GM12878 (cell line): Measurements from ENCODE around the gene RICTOR. TPM values are rescaled to one million over a fixed set of nuclear protein-coding genes. Genes with fewer than 3 reads are reported as not detected.

Source experiments
- ATAC-seq: fragments of 200-7000 bp; cut with Tn5 transposase; 3 replicates; pipeline ENCODE4 v1.9.1; 2020; ENCODE audit warnings: mild to moderate bottlenecking, moderate library complexity
- BruUV-seq: library from RNA; stranded (reverse); fragments of 400-500 nt; replicated peaks from 2 replicates; lab custom pipeline; 2021; lab: Mats Ljungman, UMichigan
- CTCF ChIA-PET: fragments of 300-600 bp; sonication (Branson Sonifier 250); formaldehyde crosslinking; extraction: SDS; loops from one replicate; lab custom pipeline; 2021; ENCODE audit warnings: inconsistent platforms; lab: Yijun Ruan, JAX
- POLR2A ChIA-PET: fragments of 350-600 bp; formaldehyde crosslinking; extraction: SDS; loops from one replicate; lab custom pipeline; 2021; ENCODE audit warnings: inconsistent platforms; lab: Charles Lee
- RAD21 ChIA-PET: fragments of 300-600 bp; sonication (Branson Sonifier 250); formaldehyde crosslinking; loops from one replicate; lab custom pipeline; 2023; ENCODE audit warnings: antibody characterized with exemption; ENCODE audit not compliant: unreplicated experiment; lab: Charles Lee
- SMC1A ChIA-PET: fragments of 300-600 bp; sonication (Branson Sonifier 250); formaldehyde crosslinking; loops from one replicate; lab custom pipeline; 2023; ENCODE audit not compliant: unreplicated experiment, uncharacterized antibody; lab: Charles Lee
- DNase-seq: peaks from one replicate; pipeline ENCODE4 v3.0.0-alpha.2; 2011; ENCODE audit warnings: low read depth, low spot score
- FAIRE-seq: peaks from 3 replicates; lab custom pipeline; 2011; peaks lifted over from hg19 to GRCh38; lab: Jason Lieb, UNC
- H2AFZ ChIP-seq: 2 replicates; pipeline ENCODE4 v1.6.0; 2011; ENCODE audit warnings: low read depth, low read length, control low read depth; ENCODE audit not compliant: control insufficient read depth
- H3K27ac ChIP-seq: 2 replicates; pipeline ENCODE4 v1.5.1; 2011; ENCODE audit warnings: control low read depth; ENCODE audit not compliant: control insufficient read depth, insufficient read depth
- H3K27me3 ChIP-seq, 2 experiments: replicated peaks in 1 of 2; 2 replicates each; pipeline versions ENCODE4 v1.6.0 to v1.6.1; 2011; ENCODE audit warnings: low read length in 1 of 2; ENCODE audit not compliant: control insufficient read depth in 2 of 2, insufficient read depth in 2 of 2
- H3K36me3 ChIP-seq, 2 experiments: 2 replicates each; pipeline ENCODE4 v1.5.1; 2011; ENCODE audit warnings: low read length in 1 of 2; ENCODE audit not compliant: control insufficient read depth in 2 of 2, insufficient read depth in 2 of 2
- H3K4me1 ChIP-seq: 2 replicates; pipeline ENCODE4 v1.6.1; 2011; ENCODE audit warnings: mild to moderate bottlenecking, low read length, moderate library complexity, mixed read lengths; ENCODE audit not compliant: control insufficient read depth, insufficient read depth
- H3K4me2 ChIP-seq: 2 replicates; pipeline ENCODE4 v1.6.0; 2011; ENCODE audit warnings: control low read depth; ENCODE audit not compliant: control insufficient read depth, insufficient read depth
- H3K4me3 ChIP-seq: fragments of 200-600 bp; sonication (generic); 2 replicates; pipeline ENCODE4 v1.5.1; 2016
- H3K79me2 ChIP-seq: 2 replicates; pipeline ENCODE4 v1.6.0; 2011; ENCODE audit warnings: low read length; ENCODE audit not compliant: control insufficient read depth, insufficient read depth
- H3K9ac ChIP-seq: 2 replicates; pipeline ENCODE4 v1.8.0; 2011; ENCODE audit warnings: low read length, control low read depth, mixed read lengths; ENCODE audit not compliant: control insufficient read depth, insufficient read depth
- H3K9me3 ChIP-seq: replicated peaks from 3 replicates; pipeline ENCODE4 v1.5.1; 2011; ENCODE audit warnings: mild to moderate bottlenecking, low read length; ENCODE audit not compliant: control insufficient read depth, insufficient read depth
- H4K20me1 ChIP-seq: 2 replicates; pipeline ENCODE4 v1.6.0; 2011; ENCODE audit not compliant: control insufficient read depth, insufficient read depth
- ATF7 ChIP-seq: fragments of 450-650 bp; IDR thresholded peaks from 2 replicates; pipeline ENCODE4 v1.6.1; 2016; ENCODE audit warnings: low read depth, mild to moderate bottlenecking
- BCL3 ChIP-seq: IDR thresholded peaks from 2 replicates; pipeline ENCODE4 v1.6.1; 2011; ENCODE audit warnings: borderline replicate concordance, low read depth, mild to moderate bottlenecking, moderate library complexity, low read length; ENCODE audit not compliant: insufficient read depth, poor library complexity, severe bottlenecking
- BRCA1 ChIP-seq: IDR thresholded peaks from 2 replicates; pipeline ENCODE4 v1.6.1; 2011; ENCODE audit warnings: low read depth, low read length, improper control_type of control experiment
- EP300 ChIP-seq, 2 experiments: fragments of 150-350 bp in 1 of 2; IDR thresholded peaks; 2 replicates each; pipeline ENCODE4 v1.6.1; 2011 to 2012; ENCODE audit warnings: low read depth in 2 of 2, low read length in 2 of 2, borderline replicate concordance in 1 of 2, improper control_type of control experiment in 1 of 2, inconsistent platforms in 1 of 2; ENCODE audit not compliant: control insufficient read depth in 1 of 2
- IKZF1 ChIP-seq: fragments of 450-650 bp; conservative IDR thresholded peaks from 2 replicates; pipeline ENCODE4 v1.6.1; 2017; ENCODE audit warnings: antibody characterized with exemption, mild to moderate bottlenecking
- IKZF2 ChIP-seq, 2 experiments: fragments of 450-650 bp; IDR thresholded peaks; 2 replicates each; pipeline ENCODE4 v1.6.1; 2017; ENCODE audit warnings: mild to moderate bottlenecking in 2 of 2, moderate library complexity in 2 of 2
- NBN ChIP-seq: fragments of 450-650 bp; IDR thresholded peaks from 2 replicates; pipeline ENCODE4 v1.6.1; 2016
- NR2C2 ChIP-seq: IDR thresholded peaks from 2 replicates; pipeline ENCODE4 v1.6.1; 2011; ENCODE audit warnings: borderline replicate concordance, low read depth; ENCODE audit not compliant: control insufficient read depth, insufficient read length
- SP1 ChIP-seq: IDR thresholded peaks from one replicate; pipeline ENCODE4 v1.6.1; 2011; ENCODE audit warnings: low read depth, low read length
- STAT3 ChIP-seq: IDR thresholded peaks from 2 replicates; pipeline ENCODE4 v1.6.1; 2011; ENCODE audit warnings: low read depth, low read length, improper control_type of control experiment
- SUPT20H ChIP-seq: IDR thresholded peaks from 2 replicates; pipeline ENCODE4 v1.6.1; 2011; ENCODE audit warnings: low read depth, mild to moderate bottlenecking, low read length, moderate library complexity, borderline replicate concordance; ENCODE audit not compliant: control insufficient read depth
- WRNIP1 ChIP-seq: IDR thresholded peaks from 2 replicates; pipeline ENCODE4 v1.6.1; 2011; ENCODE audit warnings: low read depth, low read length, improper control_type of control experiment, borderline replicate concordance
- YBX1 ChIP-seq: fragments of 450-650 bp; IDR thresholded peaks from 2 replicates; pipeline ENCODE4 v1.6.1; 2016; ENCODE audit warnings: antibody characterized with exemption
- ZNF207 ChIP-seq: fragments of 450-650 bp; IDR thresholded peaks from 2 replicates; pipeline ENCODE4 v1.6.1; 2014; ENCODE audit warnings: antibody characterized with exemption, mild to moderate bottlenecking, borderline replicate concordance
- ZNF217 ChIP-seq: fragments of 450-650 bp; IDR thresholded peaks from 2 replicates; pipeline ENCODE4 v1.6.1; 2017; ENCODE audit warnings: antibody characterized with exemption, mild to moderate bottlenecking
- WGBS: methylation state at CpG from one replicate; pipeline ENCODE4 v1.1.6; 2016; ENCODE audit warnings: low lambda C conversion rate; ENCODE audit not compliant: insufficient replicate concordance, insufficient coverage; ENCODE audit errors: missing lambda C conversion rate; 5-methylcytosine and 5-hydroxymethylcytosine counted together
- in situ Hi-C: fragments of 300-500 bp; cut with MboI; formaldehyde crosslinking; loops from 9 replicates; pipeline ENCODE4 v1.14.3; 2018; ENCODE audit warnings: mixed read lengths
- intact Hi-C: fragments of 100-400 bp; cut with micrococcal nuclease; formaldehyde crosslinking; loops from one replicate; pipeline ENCODE4 v1.14.2; 2022; ENCODE audit not compliant: unreplicated experiment
- polyA plus RNA-seq, 11 experiments: library from polyadenylated mRNA; depleted of rRNA in 4 of 11; unstranded in 6 of 11; stranded (reverse) in 5 of 11; fragments of >200 nt; fragmentation: Nextera tagmentation in 4 of 11; fragmentation: Illumina TruSeq in 1 of 11; extraction: Ambion mirVana in 4 of 11; extraction: Trizol in 1 of 11; gene quantifications; 1 replicate in 1 of 11; 2 replicates in 10 of 11; pipeline versions ENCODE4 v1.2.1 to v1.2.3, GENCODE V29; 2011 to 2016; ENCODE audit warnings: inconsistent platforms in 2 of 11, missing spikeins in 2 of 11, low read depth in 1 of 11
- total RNA-seq, 4 experiments: library from RNA; depleted of rRNA in 3 of 4; stranded (reverse); fragments of >200 nt in 3 of 4; fragmentation: Illumina TruSeq in 1 of 4; extraction: Trizol in 1 of 4; gene quantifications; 2 replicates each; pipeline versions ENCODE4 v1.2.1 to v1.2.3, GENCODE V29; 2013 to 2021
- TF ChIP-seq, protein P1 (sequence below): fragments of 450-650 bp; IDR thresholded peaks from 2 replicates; pipeline ENCODE4 v1.6.1; 2016; ENCODE audit warnings: mild to moderate bottlenecking, moderate library complexity, borderline replicate concordance

The RICTOR gene
- total and polyA plus RNA-seq, 10 of the 15 experiments (the other 5 are each of a cell fraction or from before 2014, with no cell fraction given), result 2.7 to 23.0 (median 6.9) TPM

DNA sequence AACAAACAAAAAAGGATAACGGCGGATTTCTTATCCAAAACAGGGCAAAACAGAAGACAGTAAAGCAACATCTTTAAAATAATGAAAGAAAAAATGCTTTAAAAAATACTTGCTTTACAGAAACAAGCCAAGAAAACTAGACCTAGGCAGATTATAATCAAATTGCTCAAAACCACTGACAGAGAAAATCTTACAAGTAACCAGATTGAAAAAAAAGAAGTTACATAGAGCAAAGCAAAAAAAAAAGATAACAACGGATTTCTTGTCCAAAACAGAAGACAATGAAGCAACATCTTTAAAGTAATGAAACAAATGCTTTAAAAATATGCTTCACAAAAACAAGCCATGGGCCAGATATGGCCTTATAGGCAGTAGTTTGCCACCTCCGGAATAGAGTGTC, 51.1 kb downstream of the RICTOR start:
- WGBS, result 98% methylated on average over 4 of the region's 4 CpGs
- FAIRE-seq (no peak), ATAC-seq (no peak), DNase-seq (no peak)
- ChIA-PET CTCF (no interaction called here), SMC1A (no interaction called here), POLR2A (no interaction called here), RAD21 (no interaction called here)
- H3K4me1 ChIP-seq, result peaks cover 4% of the 10 kb centered on the region; the same call in 1 of the 2 replicates
- H3K27me3 ChIP-seq, result no peaks in the 10 kb centered on the region
- TF ChIP-seq EP300 (IDR thresholded peaks at IDR 0.05; ENCODE audit: borderline replicate concordance in 1 of 2, control insufficient read depth in 1 of 2, low read depth in 2 of 2, low read length in 2 of 2), result no peak
- TF ChIP-seq IKZF1, result no peak
- TF ChIP-seq YBX1, result no peak
- no peak for TF ChIP-seq ZNF207
- no peak for TF ChIP-seq NBN
- TF ChIP-seq ZNF217, result no peak
- no peak for TF ChIP-seq WRNIP1
- TF ChIP-seq SP1, result no peak
- TF ChIP-seq STAT3, result no peak
- no peak for TF ChIP-seq ATF7
- TF ChIP-seq BCL3, result no peak
- no peak for TF ChIP-seq IKZF2 (IDR thresholded peaks at IDR 0.05)
- TF ChIP-seq, protein P1, sequence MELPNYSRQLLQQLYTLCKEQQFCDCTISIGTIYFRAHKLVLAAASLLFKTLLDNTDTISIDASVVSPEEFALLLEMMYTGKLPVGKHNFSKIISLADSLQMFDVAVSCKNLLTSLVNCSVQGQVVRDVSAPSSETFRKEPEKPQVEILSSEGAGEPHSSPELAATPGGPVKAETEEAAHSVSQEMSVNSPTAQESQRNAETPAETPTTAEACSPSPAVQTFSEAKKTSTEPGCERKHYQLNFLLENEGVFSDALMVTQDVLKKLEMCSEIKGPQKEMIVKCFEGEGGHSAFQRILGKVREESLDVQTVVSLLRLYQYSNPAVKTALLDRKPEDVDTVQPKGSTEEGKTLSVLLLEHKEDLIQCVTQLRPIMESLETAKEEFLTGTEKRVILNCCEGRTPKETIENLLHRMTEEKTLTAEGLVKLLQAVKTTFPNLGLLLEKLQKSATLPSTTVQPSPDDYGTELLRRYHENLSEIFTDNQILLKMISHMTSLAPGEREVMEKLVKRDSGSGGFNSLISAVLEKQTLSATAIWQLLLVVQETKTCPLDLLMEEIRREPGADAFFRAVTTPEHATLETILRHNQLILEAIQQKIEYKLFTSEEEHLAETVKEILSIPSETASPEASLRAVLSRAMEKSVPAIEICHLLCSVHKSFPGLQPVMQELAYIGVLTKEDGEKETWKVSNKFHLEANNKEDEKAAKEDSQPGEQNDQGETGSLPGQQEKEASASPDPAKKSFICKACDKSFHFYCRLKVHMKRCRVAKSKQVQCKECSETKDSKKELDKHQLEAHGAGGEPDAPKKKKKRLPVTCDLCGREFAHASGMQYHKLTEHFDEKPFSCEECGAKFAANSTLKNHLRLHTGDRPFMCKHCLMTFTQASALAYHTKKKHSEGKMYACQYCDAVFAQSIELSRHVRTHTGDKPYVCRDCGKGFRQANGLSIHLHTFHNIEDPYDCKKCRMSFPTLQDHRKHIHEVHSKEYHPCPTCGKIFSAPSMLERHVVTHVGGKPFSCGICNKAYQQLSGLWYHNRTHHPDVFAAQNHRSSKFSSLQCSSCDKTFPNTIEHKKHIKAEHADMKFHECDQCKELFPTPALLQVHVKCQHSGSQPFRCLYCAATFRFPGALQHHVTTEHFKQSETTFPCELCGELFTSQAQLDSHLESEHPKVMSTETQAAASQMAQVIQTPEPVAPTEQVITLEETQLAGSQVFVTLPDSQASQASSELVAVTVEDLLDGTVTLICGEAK, result no peak
- TF ChIP-seq BRCA1, result no peak
- TF ChIP-seq SUPT20H, result no peak
- no peak for TF ChIP-seq NR2C2
- H4K20me1 ChIP-seq, result no peaks in the 10 kb centered on the region
- intact Hi-C loops, result no loop called here
- H3K9me3 ChIP-seq, result peaks cover 8% of the 10 kb centered on the region
- no peaks in the 10 kb centered on the region for H3K36me3 ChIP-seq
- H3K4me2 ChIP-seq, result no peak overlapping the region
- H3K9ac ChIP-seq, result no peak overlapping the region
- H3K4me3 ChIP-seq, result no peak overlapping the region
- no peaks in the 10 kb centered on the region; the same call in 1 of the 2 replicates for H3K79me2 ChIP-seq
- no peak overlapping the region for H3K27ac ChIP-seq
- in situ Hi-C loops, result no loop called here
- no TSS peak for BruUV-seq
- H2AFZ ChIP-seq, result no peak overlapping the region
